ENCODE results near the gene RPS6KB2.

GRCh38 chr11:67397986-67398660 lies 30.2 kb upstream of the RPS6KB2 start:
- TF ChIP-seq CTCF (IDR thresholded peaks at IDR 0.05) = no peak
- no peak for TF ChIP-seq POLR2A (IDR thresholded peaks at IDR 0.05)
